HepG2 (cell line): ENCODE measurements around the gene KLHL40. TPM values are rescaled to one million over a fixed set of nuclear protein-coding genes. Genes with fewer than 3 reads are reported as not detected.

ENCODE experiments used
- BHLHE40 ChIP-seq: IDR thresholded peaks from 2 replicates; pipeline ENCODE4 v1.6.1; 2011; ENCODE audit warnings: low read length, improper control_type of control experiment
- BORCS8-MEF2B ChIP-seq: sonication (generic); formaldehyde crosslinking; IDR thresholded peaks from 2 replicates; pipeline ENCODE4 v1.8.0; 2022; ENCODE audit warnings: mild to moderate bottlenecking, missing genetic modification reagents
- CEBPB ChIP-seq: IDR thresholded peaks from 2 replicates; pipeline ENCODE4 v1.6.1; 2011; ENCODE audit warnings: low read depth, low read length, improper control_type of control experiment, borderline replicate concordance
- CERS6 ChIP-seq: sonication (generic); formaldehyde crosslinking; IDR thresholded peaks from 2 replicates; pipeline ENCODE4 v1.5.0; 2020; ENCODE audit warnings: missing genetic modification reagents
- HHEX ChIP-seq: IDR thresholded peaks from 2 replicates; pipeline ENCODE4 v1.6.1; 2016; ENCODE audit warnings: control low read depth
- HNRNPUL1 ChIP-seq: fragments of 200-400 bp; formaldehyde crosslinking; IDR thresholded peaks from 2 replicates; pipeline ENCODE4 v1.6.1; 2017; ENCODE audit warnings: low read depth, mild to moderate bottlenecking, low read length, moderate library complexity
- KLF13 ChIP-seq: sonication (generic); formaldehyde crosslinking; IDR thresholded peaks from 2 replicates; pipeline ENCODE4 v1.4.0; 2020; ENCODE audit warnings: mild to moderate bottlenecking, missing genetic modification reagents
- MATR3 ChIP-seq: sonication (generic); formaldehyde crosslinking; IDR thresholded peaks from 2 replicates; pipeline ENCODE4 v1.4.0; 2020; ENCODE audit warnings: missing genetic modification reagents
- PLSCR1 ChIP-seq: sonication (generic); formaldehyde crosslinking; IDR thresholded peaks from 2 replicates; pipeline ENCODE4 v1.5.0; 2020; ENCODE audit warnings: missing genetic modification reagents, mild to moderate bottlenecking, borderline replicate concordance
- PRDM4 ChIP-seq: sonication (generic); formaldehyde crosslinking; IDR thresholded peaks from 2 replicates; pipeline ENCODE4 v1.9.0; 2021; ENCODE audit warnings: missing genetic modification reagents, borderline replicate concordance
- RCOR2 ChIP-seq: IDR thresholded peaks from 2 replicates; pipeline ENCODE4 v1.6.1; 2016; ENCODE audit warnings: missing biosample characterization, missing genetic modification reagents
- RNF2 ChIP-seq: fragments of 450-650 bp; conservative IDR thresholded peaks from 2 replicates; pipeline ENCODE4 v1.6.1; 2016; ENCODE audit warnings: low read depth
- SP2 ChIP-seq: sonication (generic); formaldehyde crosslinking; IDR thresholded peaks from 2 replicates; pipeline ENCODE4 v1.5.1; 2020; ENCODE audit warnings: mild to moderate bottlenecking, missing genetic modification reagents
- TERF1 ChIP-seq: sonication (generic); formaldehyde crosslinking; IDR thresholded peaks from 2 replicates; pipeline ENCODE4 v1.8.0; 2022; ENCODE audit warnings: mild to moderate bottlenecking, missing genetic modification reagents, moderate library complexity
- ZBTB26 ChIP-seq: IDR thresholded peaks from 2 replicates; pipeline ENCODE4 v1.6.1; 2016; ENCODE audit warnings: missing compliant biosample characterization, missing genetic modification reagents, borderline replicate concordance
- ZNF205 ChIP-seq: IDR thresholded peaks from 2 replicates; pipeline ENCODE4 v1.6.1; 2018; ENCODE audit warnings: missing biosample characterization, missing genetic modification reagents
- ZNF224 ChIP-seq: sonication (generic); formaldehyde crosslinking; IDR thresholded peaks from 2 replicates; pipeline ENCODE4 v1.5.0; 2020; ENCODE audit warnings: mild to moderate bottlenecking, missing genetic modification reagents
- ZNF260 ChIP-seq: sonication (generic); formaldehyde crosslinking; IDR thresholded peaks from 2 replicates; pipeline ENCODE4 v1.4.0; 2020; ENCODE audit warnings: missing genetic modification reagents, low read depth, mild to moderate bottlenecking, borderline replicate concordance
- ZNF329 ChIP-seq: sonication (generic); formaldehyde crosslinking; IDR thresholded peaks from 2 replicates; pipeline ENCODE4 v1.9.0; 2021; ENCODE audit warnings: low read depth, mild to moderate bottlenecking, missing genetic modification reagents
- ZNF382 ChIP-seq: sonication (generic); formaldehyde crosslinking; IDR thresholded peaks from 2 replicates; pipeline ENCODE4 v1.5.0; 2020; ENCODE audit warnings: missing genetic modification reagents, mild to moderate bottlenecking, borderline replicate concordance
- ZNF44 ChIP-seq: sonication (generic); formaldehyde crosslinking; IDR thresholded peaks from 2 replicates; pipeline ENCODE4 v1.5.1; 2020; ENCODE audit warnings: mild to moderate bottlenecking, missing genetic modification reagents
- ZNF569 ChIP-seq: sonication (generic); formaldehyde crosslinking; IDR thresholded peaks from 2 replicates; pipeline ENCODE4 v1.5.0; 2020; ENCODE audit warnings: mild to moderate bottlenecking, missing genetic modification reagents, moderate library complexity, borderline replicate concordance
- ZNF709 ChIP-seq: sonication (generic); formaldehyde crosslinking; IDR thresholded peaks from 2 replicates; pipeline ENCODE4 v1.5.0; 2020; ENCODE audit warnings: mild to moderate bottlenecking, missing genetic modification reagents
- ZNF879 ChIP-seq: sonication (generic); formaldehyde crosslinking; IDR thresholded peaks from 2 replicates; pipeline ENCODE4 v1.8.1; 2023; ENCODE audit warnings: missing genetic modification reagents
- polyA plus RNA-seq, 8 experiments: library from polyadenylated mRNA; depleted of rRNA in 3 of 8; stranded (reverse) in 7 of 8; unstranded in 1 of 8; fragments of >200 nt; fragmentation: Illumina TruSeq in 4 of 8; extraction: Trizol in 4 of 8; gene quantifications; 2 replicates each; pipeline versions ENCODE4 v1.2.1 to v1.2.3, GENCODE V29; 2011 to 2016; ENCODE audit warnings: low read depth in 4 of 8, missing spikeins in 1 of 8, mixed read lengths in 1 of 8; ENCODE audit not compliant: insufficient read depth in 1 of 8
- total RNA-seq, 5 experiments: library from RNA; depleted of rRNA; stranded (reverse); fragments of >200 nt; fragmentation: Illumina TruSeq; extraction: Trizol; gene quantifications; 2 replicates each; pipeline ENCODE4 v1.2.3, GENCODE V29; 2016; ENCODE audit warnings: low read depth in 1 of 5

The KLHL40 gene
- total and polyA plus RNA-seq, 2 of the 13 experiments (the other 11 are each of a cell fraction or from before 2014, with no cell fraction given) = not detected

GRCh38 chr3:42653560-42654330, 31.6 kb upstream of the KLHL40 start, which contains the start of gene ZBTB47 (continued):
- no peak for TF ChIP-seq PRDM4 (CRISPR knock-in tag)
- no peak for TF ChIP-seq CEBPB
- TF ChIP-seq ZNF260 = no peak
- TF ChIP-seq ZNF224 (CRISPR knock-in tag) = no peak
- TF ChIP-seq ZBTB26 (CRISPR knock-in tag) = no peak
- no peak for TF ChIP-seq ZNF879 (CRISPR knock-in tag)
- no peak for TF ChIP-seq BHLHE40
- no peak for TF ChIP-seq SP2 (CRISPR knock-in tag)
- no peak for TF ChIP-seq PLSCR1 (CRISPR knock-in tag)
- no peak for TF ChIP-seq MATR3 (CRISPR knock-in tag)
- TF ChIP-seq ZNF382 (CRISPR knock-in tag) = no peak
- 0 out of 2 replicates have a peak, but pooled peaks have one; percentile 19 for TF ChIP-seq CERS6 (CRISPR knock-in tag)
- TF ChIP-seq HNRNPUL1 = no peak
- no peak for TF ChIP-seq RNF2
- TF ChIP-seq ZNF709 (CRISPR knock-in tag) = no peak
- no peak for TF ChIP-seq ZNF44 (CRISPR knock-in tag)
- TF ChIP-seq ZNF205 (CRISPR knock-in tag) = no peak
- no peak for TF ChIP-seq BORCS8-MEF2B (CRISPR knock-in tag)
- no peak for TF ChIP-seq TERF1
- TF ChIP-seq HHEX (CRISPR knock-in tag) = no peak
- no peak for TF ChIP-seq KLF13 (CRISPR knock-in tag)
- TF ChIP-seq RCOR2 (CRISPR knock-in tag) = no peak
- no peak for TF ChIP-seq ZNF569 (CRISPR knock-in tag)
- no peak for TF ChIP-seq ZNF329 (CRISPR knock-in tag)
